Measurements from ENCODE around the gene RASSF5. TPM values are rescaled to one million over a fixed set of nuclear protein-coding genes. Genes with fewer than 3 reads are reported as not detected.
A peak's percentile ranks its signal among the peaks of the same experiment; 100 is the strongest.

The RASSF5 gene
- total and polyA plus RNA-seq, 10 of the 15 experiments (the other 5 are each of a cell fraction or from before 2014, with no cell fraction given): 14.0 to 89.6 (median 68.9) TPM

DNA sequence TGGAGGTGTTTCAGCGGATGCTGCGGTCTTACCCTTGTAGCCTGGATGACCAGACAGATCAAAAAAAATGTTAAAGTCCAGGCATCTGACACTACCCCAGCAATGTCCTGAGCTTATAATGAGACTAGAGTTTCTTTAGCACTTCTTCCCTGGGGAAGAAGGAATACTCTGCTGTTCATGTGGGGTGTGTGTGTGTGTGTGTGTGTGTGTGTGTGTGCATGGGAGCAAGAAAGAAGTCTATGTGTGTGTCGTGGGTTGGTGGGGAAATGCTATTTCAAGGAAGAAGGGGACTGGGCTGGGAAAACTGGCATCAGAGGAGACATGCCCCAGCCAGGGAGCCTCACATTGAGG, 3.0 kb upstream of the RASSF5 start (continued):
- TF ChIP-seq, protein P1, sequence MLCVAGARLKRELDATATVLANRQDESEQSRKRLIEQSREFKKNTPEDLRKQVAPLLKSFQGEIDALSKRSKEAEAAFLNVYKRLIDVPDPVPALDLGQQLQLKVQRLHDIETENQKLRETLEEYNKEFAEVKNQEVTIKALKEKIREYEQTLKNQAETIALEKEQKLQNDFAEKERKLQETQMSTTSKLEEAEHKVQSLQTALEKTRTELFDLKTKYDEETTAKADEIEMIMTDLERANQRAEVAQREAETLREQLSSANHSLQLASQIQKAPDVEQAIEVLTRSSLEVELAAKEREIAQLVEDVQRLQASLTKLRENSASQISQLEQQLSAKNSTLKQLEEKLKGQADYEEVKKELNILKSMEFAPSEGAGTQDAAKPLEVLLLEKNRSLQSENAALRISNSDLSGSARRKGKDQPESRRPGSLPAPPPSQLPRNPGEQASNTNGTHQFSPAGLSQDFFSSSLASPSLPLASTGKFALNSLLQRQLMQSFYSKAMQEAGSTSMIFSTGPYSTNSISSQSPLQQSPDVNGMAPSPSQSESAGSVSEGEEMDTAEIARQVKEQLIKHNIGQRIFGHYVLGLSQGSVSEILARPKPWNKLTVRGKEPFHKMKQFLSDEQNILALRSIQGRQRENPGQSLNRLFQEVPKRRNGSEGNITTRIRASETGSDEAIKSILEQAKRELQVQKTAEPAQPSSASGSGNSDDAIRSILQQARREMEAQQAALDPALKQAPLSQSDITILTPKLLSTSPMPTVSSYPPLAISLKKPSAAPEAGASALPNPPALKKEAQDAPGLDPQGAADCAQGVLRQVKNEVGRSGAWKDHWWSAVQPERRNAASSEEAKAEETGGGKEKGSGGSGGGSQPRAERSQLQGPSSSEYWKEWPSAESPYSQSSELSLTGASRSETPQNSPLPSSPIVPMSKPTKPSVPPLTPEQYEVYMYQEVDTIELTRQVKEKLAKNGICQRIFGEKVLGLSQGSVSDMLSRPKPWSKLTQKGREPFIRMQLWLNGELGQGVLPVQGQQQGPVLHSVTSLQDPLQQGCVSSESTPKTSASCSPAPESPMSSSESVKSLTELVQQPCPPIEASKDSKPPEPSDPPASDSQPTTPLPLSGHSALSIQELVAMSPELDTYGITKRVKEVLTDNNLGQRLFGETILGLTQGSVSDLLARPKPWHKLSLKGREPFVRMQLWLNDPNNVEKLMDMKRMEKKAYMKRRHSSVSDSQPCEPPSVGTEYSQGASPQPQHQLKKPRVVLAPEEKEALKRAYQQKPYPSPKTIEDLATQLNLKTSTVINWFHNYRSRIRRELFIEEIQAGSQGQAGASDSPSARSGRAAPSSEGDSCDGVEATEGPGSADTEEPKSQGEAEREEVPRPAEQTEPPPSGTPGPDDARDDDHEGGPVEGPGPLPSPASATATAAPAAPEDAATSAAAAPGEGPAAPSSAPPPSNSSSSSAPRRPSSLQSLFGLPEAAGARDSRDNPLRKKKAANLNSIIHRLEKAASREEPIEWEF (IDR thresholded peaks at IDR 0.05; ENCODE audit: insufficient replicate concordance, low read depth, low read length): no peak
- no peak for TF ChIP-seq TBL1XR1 (IDR thresholded peaks at IDR 0.05; ENCODE audit: low read depth, low read length)
- no peak for TF ChIP-seq POLR2AphosphoS5 (IDR thresholded peaks at IDR 0.05; ENCODE audit: low read length)
- 0 out of 2 replicates have a peak, but pooled peaks have one; percentile 6 for TF ChIP-seq ATF7 (IDR thresholded peaks at IDR 0.05; ENCODE audit: low read depth)
- TF ChIP-seq, protein P2, sequence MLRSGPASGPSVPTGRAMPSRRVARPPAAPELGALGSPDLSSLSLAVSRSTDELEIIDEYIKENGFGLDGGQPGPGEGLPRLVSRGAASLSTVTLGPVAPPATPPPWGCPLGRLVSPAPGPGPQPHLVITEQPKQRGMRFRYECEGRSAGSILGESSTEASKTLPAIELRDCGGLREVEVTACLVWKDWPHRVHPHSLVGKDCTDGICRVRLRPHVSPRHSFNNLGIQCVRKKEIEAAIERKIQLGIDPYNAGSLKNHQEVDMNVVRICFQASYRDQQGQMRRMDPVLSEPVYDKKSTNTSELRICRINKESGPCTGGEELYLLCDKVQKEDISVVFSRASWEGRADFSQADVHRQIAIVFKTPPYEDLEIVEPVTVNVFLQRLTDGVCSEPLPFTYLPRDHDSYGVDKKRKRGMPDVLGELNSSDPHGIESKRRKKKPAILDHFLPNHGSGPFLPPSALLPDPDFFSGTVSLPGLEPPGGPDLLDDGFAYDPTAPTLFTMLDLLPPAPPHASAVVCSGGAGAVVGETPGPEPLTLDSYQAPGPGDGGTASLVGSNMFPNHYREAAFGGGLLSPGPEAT (IDR thresholded peaks at IDR 0.05; ENCODE audit: low read depth): peak; percentile 12
- TF ChIP-seq SMAD1 (IDR thresholded peaks at IDR 0.05; ENCODE audit: low read depth, partially characterized antibody): peak; percentile 11
- no peak for TF ChIP-seq DPF2 (IDR thresholded peaks at IDR 0.05)
- TF ChIP-seq SMARCA5 (IDR thresholded peaks at IDR 0.05): peak; percentile 53; the same call in 1 of the 2 replicates
- 0 out of 2 replicates have a peak, but pooled peaks have one; percentile 4 for TF ChIP-seq BMI1 (IDR thresholded peaks at IDR 0.05; ENCODE audit: borderline replicate concordance)
- 0 out of 2 replicates have a peak, but pooled peaks have one; percentile 6 for TF ChIP-seq TCF7 (IDR thresholded peaks at IDR 0.05; ENCODE audit: borderline replicate concordance)
- TF ChIP-seq IRF4 (IDR thresholded peaks at IDR 0.05; ENCODE audit: low read depth, low read length): peak; percentile 28; the same call in 1 of the 2 replicates
